BLaER1 treated with 17β-estradiol and CSF1 and Interleukin-3, amounts not matched to agents 10 nM and 100 nM (cell line): ENCODE measurements around the gene MPRIP.

Source experiments
- H3K27ac ChIP-seq, 11 experiments: shearing (Covaris generic); formaldehyde crosslinking; 2 replicates each; pipeline ENCODE4 v1.8.1; 2022
- H3K27me3 ChIP-seq, 11 experiments: shearing (Covaris generic); formaldehyde crosslinking; 2 replicates each; pipeline ENCODE4 v1.8.1; 2022
- H3K36me3 ChIP-seq, 11 experiments: shearing (Covaris generic); formaldehyde crosslinking; 2 replicates each; pipeline ENCODE4 v1.8.1; 2022
- H3K4me1 ChIP-seq, 10 experiments: shearing (Covaris generic); formaldehyde crosslinking; 2 replicates each; pipeline ENCODE4 v1.8.1; 2022
- H3K4me2 ChIP-seq, 11 experiments: shearing (Covaris generic); formaldehyde crosslinking; 2 replicates each; pipeline ENCODE4 v1.8.1; 2022
- H3K4me3 ChIP-seq, 10 experiments: shearing (Covaris generic); formaldehyde crosslinking; 2 replicates each; pipeline ENCODE4 v1.8.1; 2022
- H3K9ac ChIP-seq, 11 experiments: shearing (Covaris generic); formaldehyde crosslinking; 2 replicates each; pipeline ENCODE4 v1.8.1; 2022
- H3K9me3 ChIP-seq, 11 experiments: shearing (Covaris generic); formaldehyde crosslinking; replicated peaks in 1 of 11; 2 replicates each; pipeline ENCODE4 v1.8.1; 2022
- H4K20me1 ChIP-seq, 11 experiments: shearing (Covaris generic); formaldehyde crosslinking; 2 replicates each; pipeline ENCODE4 v1.8.1; 2022
- Cebpa-rat ChIP-seq, 11 experiments: shearing (Covaris generic); IDR thresholded peaks; 2 replicates each; pipeline ENCODE4 v1.8.1; 2022

Gene MPRIP

DNA sequence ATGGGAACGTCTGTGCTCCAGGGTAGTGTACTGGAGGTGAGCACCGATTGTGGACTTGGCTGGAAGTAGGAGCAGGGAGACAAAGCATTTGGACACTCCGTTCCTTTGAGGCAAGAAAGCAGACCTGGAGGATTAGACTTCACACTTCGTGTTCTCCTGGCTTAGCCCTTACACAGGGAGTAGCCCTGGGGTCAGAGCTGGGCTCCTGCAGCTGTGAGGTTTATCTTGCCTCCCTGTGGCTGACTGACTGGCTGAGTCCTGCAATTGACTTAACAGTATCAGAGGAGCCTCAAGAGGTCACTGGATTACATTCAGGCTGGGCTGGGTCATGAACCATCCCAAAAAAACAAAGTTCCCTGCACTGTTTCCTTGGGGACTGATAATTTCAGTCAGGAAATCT lies 37.1 kb downstream of the MPRIP start:
- Histone ChIP-seq H3K9ac (no peak overlapping the region; a peak in 1 of 22 replicates), H3K4me2 (no peak overlapping the region), H3K9me3 (no peaks in the 10 kb centered on the region), H3K27me3 (no peaks in the 10 kb centered on the region), H3K4me3 (no peak overlapping the region), H3K36me3 (peaks cover 40 to 100% (median 90%) of the 10 kb centered on the region in 11 experiments), H3K4me1 (peaks cover 0 to 33% (median 22%) of the 10 kb centered on the region in 10 experiments; a peak in 17 of 20 replicates), H3K27ac (no peak overlapping the region), H4K20me1 (peaks cover 31 to 100% (median 100%) of the 10 kb centered on the region in 11 experiments; a peak in 20 of 22 replicates)
- TF ChIP-seq Cebpa-rat (IDR thresholded peaks at IDR 0.05): no peak

DNA sequence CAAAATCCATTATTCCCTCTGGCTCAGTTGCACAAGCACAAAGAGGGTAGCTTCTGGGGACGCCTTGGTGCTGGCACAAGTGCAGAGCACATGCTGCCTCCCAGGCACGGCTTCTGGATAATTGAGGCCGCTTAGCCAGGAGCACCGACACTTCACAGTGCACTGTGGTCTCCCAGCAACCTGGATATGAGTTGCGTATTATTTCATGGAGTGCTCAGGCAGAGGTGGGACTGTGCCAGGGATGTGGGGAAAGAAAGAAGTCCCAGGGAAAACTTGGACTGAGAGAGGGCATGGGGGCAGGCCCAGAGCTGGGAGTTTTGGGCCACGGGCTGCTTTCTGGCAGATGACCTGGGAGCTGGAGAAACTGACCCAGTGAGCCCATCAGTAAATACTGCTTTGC lies 37.5 kb downstream of the MPRIP start:
- Histone ChIP-seq H3K36me3 (peaks cover 44 to 100% (median 94%) of the 10 kb centered on the region in 11 experiments), H3K9ac (no peak overlapping the region; a peak in 3 of 22 replicates), H3K4me2 (no peak overlapping the region), H4K20me1 (peaks cover 30 to 100% (median 100%) of the 10 kb centered on the region in 11 experiments; a peak in 20 of 22 replicates), H3K27me3 (no peaks in the 10 kb centered on the region), H3K4me3 (no peak overlapping the region), H3K4me1 (peaks cover 0 to 33% (median 20%) of the 10 kb centered on the region in 10 experiments; a peak in 15 of 20 replicates), H3K9me3 (no peaks in the 10 kb centered on the region), H3K27ac (no peak overlapping the region)
- TF ChIP-seq Cebpa-rat (IDR thresholded peaks at IDR 0.05): no peak

DNA sequence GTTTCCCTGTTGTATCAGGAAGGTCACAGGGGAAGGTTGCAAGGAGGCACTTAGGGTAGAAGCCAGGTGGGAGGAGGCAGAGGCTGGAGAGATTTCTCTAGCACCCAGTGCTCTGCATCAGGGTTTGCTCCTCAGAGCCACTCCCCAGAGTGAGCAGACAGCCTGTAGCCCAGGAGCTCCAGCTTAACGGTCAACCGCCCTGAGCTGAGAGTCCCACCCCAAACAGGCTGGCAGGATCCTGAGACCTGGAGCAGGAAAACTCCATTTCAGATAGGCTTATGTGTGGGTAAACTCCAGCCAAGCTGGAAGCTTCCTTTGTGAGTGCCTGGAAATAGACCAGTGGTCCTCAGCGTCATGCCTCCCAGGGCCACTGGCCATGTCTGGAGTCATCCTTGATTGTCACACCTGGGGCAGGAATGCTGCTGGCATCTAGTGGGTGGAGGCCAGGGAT lies 37.9 kb downstream of the MPRIP start:
- TF ChIP-seq Cebpa-rat (IDR thresholded peaks at IDR 0.05): no peak
- no peak overlapping the region for H3K4me2 ChIP-seq
- peaks cover 25 to 100% (median 100%) of the 10 kb centered on the region in 11 experiments; a peak in 20 of 22 replicates for H4K20me1 ChIP-seq
- H3K9ac ChIP-seq: no peak overlapping the region; a peak in 2 of 22 replicates
- H3K27ac ChIP-seq: no peak overlapping the region
- peaks cover 44 to 100% (median 97%) of the 10 kb centered on the region in 11 experiments for H3K36me3 ChIP-seq
- no peaks in the 10 kb centered on the region for H3K27me3 ChIP-seq
- no peak overlapping the region for H3K4me3 ChIP-seq
- peaks cover 0 to 33% (median 16%) of the 10 kb centered on the region in 10 experiments; a peak in 15 of 20 replicates for H3K4me1 ChIP-seq
- H3K9me3 ChIP-seq: no peaks in the 10 kb centered on the region

DNA sequence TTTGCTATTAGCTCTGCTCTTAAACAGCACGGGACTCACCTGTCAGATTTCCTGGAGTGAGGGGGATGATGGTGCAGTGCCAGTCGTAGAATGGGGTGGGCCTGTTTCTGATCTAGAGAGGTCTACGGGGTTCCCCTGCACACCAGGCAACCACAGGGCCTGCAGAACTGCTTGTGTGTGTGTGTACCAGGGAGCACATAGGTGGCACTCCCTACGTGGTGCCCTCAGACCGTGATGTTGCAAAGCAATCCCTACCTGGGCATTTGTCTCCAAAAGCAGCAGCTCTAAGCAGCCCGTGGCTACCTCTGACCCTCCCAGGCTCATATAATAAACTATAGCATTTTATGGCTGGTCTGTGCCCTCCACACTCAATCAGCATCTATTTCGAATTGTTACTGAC lies 38.5 kb downstream of the MPRIP start:
- Histone ChIP-seq H4K20me1 (peaks cover 19 to 100% (median 100%) of the 10 kb centered on the region in 11 experiments; a peak in 20 of 22 replicates), H3K9ac (no peak overlapping the region), H3K27me3 (no peaks in the 10 kb centered on the region), H3K36me3 (peaks cover 44 to 100% (median 97%) of the 10 kb centered on the region in 11 experiments), H3K4me3 (no peak overlapping the region), H3K9me3 (no peaks in the 10 kb centered on the region), H3K27ac (no peak overlapping the region), H3K4me2 (no peak overlapping the region), H3K4me1 (peaks cover 0 to 29% (median 10%) of the 10 kb centered on the region in 10 experiments; a peak in 14 of 20 replicates)
- TF ChIP-seq Cebpa-rat (IDR thresholded peaks at IDR 0.05): no peak

DNA sequence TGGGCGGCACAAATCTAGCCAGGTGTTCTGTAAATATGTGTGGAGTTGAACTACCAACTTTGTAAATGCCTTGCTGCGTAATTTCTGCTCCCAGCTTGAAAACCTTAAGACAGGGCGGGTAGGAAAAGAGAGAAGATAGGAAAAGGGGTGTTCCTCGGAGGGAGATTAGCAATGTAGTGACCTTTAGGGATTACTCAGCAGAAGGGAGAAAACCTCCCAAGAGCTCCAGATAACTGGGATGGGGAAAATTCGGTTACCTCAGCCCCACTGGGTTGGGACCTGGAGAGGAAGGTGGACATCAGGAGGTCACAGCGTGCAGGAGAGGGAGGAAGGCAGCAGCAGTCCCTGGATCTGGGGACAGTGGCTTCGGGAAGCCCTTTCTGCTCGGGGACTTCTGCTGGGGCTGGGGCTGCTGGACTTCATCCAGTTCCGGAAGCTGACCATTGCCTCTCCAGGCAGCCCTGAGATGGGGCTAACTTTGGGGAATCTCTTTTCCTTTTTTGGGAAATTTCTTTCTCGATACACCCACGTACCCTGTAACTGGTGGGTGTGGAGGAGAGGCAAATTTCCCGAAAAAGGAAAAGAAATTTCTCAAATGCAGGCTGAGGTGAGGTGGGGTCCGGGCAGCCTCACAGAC lies 39.2 kb downstream of the MPRIP start:
- H3K4me3 ChIP-seq: no peak overlapping the region
- H3K9me3 ChIP-seq: no peaks in the 10 kb centered on the region
- H3K27me3 ChIP-seq: no peaks in the 10 kb centered on the region
- peaks cover 13 to 100% (median 100%) of the 10 kb centered on the region in 11 experiments; a peak in 20 of 22 replicates for H4K20me1 ChIP-seq
- TF ChIP-seq Cebpa-rat (IDR thresholded peaks at IDR 0.05): no peak
- peaks cover 41 to 100% (median 97%) of the 10 kb centered on the region in 11 experiments for H3K36me3 ChIP-seq
- H3K4me2 ChIP-seq: no peak overlapping the region
- H3K27ac ChIP-seq: 0 out of 22 replicates have a peak overlapping the region, but pooled peaks of 1 of the 11 experiments have one; percentile 9
- H3K4me1 ChIP-seq: peaks cover 0 to 29% (median 12%) of the 10 kb centered on the region in 10 experiments; a peak in 13 of 20 replicates
- H3K9ac ChIP-seq: no peak overlapping the region; a peak in 2 of 22 replicates

DNA sequence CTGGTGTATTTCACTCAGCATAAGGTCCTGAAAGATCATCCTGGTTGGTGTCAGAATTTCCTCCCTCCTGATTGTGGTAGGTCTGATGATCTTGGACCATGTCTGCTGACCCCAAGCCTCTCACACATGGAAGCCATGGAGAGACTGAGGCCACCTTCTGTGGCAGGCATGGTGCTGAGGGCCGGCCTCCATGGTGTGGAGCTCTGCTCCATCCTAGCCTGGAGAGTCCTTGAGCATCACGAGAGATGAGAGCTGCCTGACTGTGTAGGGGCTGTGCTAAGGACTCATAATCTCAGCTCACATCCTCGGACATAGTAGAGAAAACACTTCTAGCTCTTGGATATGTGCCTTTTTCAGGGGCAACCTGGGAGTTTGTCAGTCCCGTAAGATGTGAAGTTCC lies 40.6 kb downstream of the MPRIP start:
- Histone ChIP-seq H3K27ac (no peak overlapping the region), H3K36me3 (peaks cover 40 to 100% (median 93%) of the 10 kb centered on the region in 11 experiments), H3K27me3 (no peaks in the 10 kb centered on the region), H3K9ac (no peak overlapping the region), H3K4me3 (no peak overlapping the region), H3K4me1 (peaks cover 8 to 44% (median 26%) of the 10 kb centered on the region in 10 experiments; a peak in 19 of 20 replicates), H3K9me3 (no peaks in the 10 kb centered on the region), H4K20me1 (peaks cover 11 to 100% (median 100%) of the 10 kb centered on the region in 11 experiments; a peak in 20 of 22 replicates), H3K4me2 (no peak overlapping the region)
- no peak for TF ChIP-seq Cebpa-rat (IDR thresholded peaks at IDR 0.05)

DNA sequence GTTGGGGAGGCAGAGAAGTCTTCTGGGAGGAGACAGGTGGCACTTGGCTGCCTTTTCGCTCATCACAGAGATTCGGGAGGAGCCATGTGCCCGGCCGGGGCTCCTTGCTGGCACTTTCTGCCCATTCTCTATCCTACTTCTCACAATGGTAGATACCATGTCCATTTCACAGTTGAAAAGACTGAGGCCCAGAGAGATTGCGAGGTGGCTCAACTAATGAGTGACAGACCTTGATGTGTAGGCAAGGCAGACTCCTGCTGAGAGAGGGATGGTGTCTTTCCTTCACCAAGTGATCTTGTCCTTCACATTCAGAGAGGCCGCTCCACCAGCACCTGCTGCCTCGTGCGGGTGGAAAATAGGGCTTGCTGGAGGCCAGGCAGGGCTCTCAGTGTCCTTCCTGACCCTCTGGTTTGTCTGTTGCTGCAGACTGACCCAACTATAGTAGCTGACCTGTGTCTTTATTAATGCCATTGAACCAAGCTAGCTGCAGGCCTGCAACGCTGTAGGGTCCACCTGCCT lies 42.1 kb downstream of the MPRIP start:
- 0 out of 22 replicates have a peak overlapping the region, but pooled peaks of 1 of the 11 experiments have one; percentile 10 for H3K27ac ChIP-seq
- H3K4me2 ChIP-seq: peak overlapping the region in 1 of 11 experiments; percentile 10; a peak in 1 of 22 replicates
- peaks cover 29 to 100% (median 90%) of the 10 kb centered on the region in 11 experiments for H3K36me3 ChIP-seq
- H4K20me1 ChIP-seq: peaks cover 18 to 100% (median 100%) of the 10 kb centered on the region in 11 experiments; a peak in 20 of 22 replicates
- peaks cover 18 to 59% (median 41%) of the 10 kb centered on the region in 10 experiments; a peak in 19 of 20 replicates for H3K4me1 ChIP-seq
- TF ChIP-seq Cebpa-rat (IDR thresholded peaks at IDR 0.05): no peak
- H3K9ac ChIP-seq: peak overlapping the region in 1 of 11 experiments; percentile 8; a peak in 1 of 22 replicates
- no peaks in the 10 kb centered on the region for H3K9me3 ChIP-seq
- H3K27me3 ChIP-seq: no peaks in the 10 kb centered on the region
- no peak overlapping the region for H3K4me3 ChIP-seq

DNA sequence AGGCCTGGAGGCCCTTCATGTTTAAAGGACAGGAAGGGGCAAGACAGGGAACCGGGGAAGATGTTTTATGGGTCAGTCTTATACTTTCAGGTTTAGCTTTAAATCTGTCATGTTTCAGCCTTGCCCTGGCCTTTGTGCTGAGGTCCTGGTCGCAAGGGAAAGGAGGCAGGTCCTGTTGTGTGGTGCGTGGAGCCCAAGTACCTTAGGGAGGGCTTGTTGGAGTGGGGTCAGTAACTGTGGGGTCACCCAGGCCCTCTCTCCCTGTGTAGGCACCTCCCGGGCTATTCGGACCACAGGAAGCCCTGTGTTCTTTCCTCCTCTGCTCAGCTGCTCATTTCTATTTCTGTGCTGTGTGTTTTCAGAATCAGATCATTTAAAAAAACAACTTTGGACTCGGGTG lies 42.7 kb downstream of the MPRIP start:
- peak overlapping the region in 1 of 11 experiments; percentile 10; a peak in 1 of 22 replicates for H3K4me2 ChIP-seq
- no peak overlapping the region for H3K4me3 ChIP-seq
- no peaks in the 10 kb centered on the region for H3K27me3 ChIP-seq
- peak overlapping the region in 2 of 11 experiments; percentile 13 to 19; a peak in 1 of 22 replicates for H3K9ac ChIP-seq
- no peaks in the 10 kb centered on the region for H3K9me3 ChIP-seq
- no peak for TF ChIP-seq Cebpa-rat (IDR thresholded peaks at IDR 0.05)
- peaks cover 30 to 100% (median 90%) of the 10 kb centered on the region in 11 experiments for H3K36me3 ChIP-seq
- 0 out of 22 replicates have a peak overlapping the region, but pooled peaks of 1 of the 11 experiments have one; percentile 10 for H3K27ac ChIP-seq
- H3K4me1 ChIP-seq: peaks cover 18 to 64% (median 47%) of the 10 kb centered on the region in 10 experiments; a peak in 19 of 20 replicates
- H4K20me1 ChIP-seq: peaks cover 21 to 100% (median 100%) of the 10 kb centered on the region in 11 experiments; a peak in 20 of 22 replicates
